HepG2 (cell line): Measurements from ENCODE around the gene SPOP. TPM values are rescaled to one million over a fixed set of nuclear protein-coding genes. Genes with fewer than 3 reads are reported as not detected.

Source experiments
- ARID2 ChIP-seq: sonication (generic); formaldehyde crosslinking; IDR thresholded peaks from 2 replicates; pipeline ENCODE4 v1.8.1; 2022; ENCODE audit warnings: mild to moderate bottlenecking, missing genetic modification reagents, borderline replicate concordance
- ATF7-NPFF ChIP-seq: sonication (generic); formaldehyde crosslinking; IDR thresholded peaks from 2 replicates; pipeline ENCODE4 v1.8.1; 2023; ENCODE audit warnings: mild to moderate bottlenecking, low read depth, missing genetic modification reagents, moderate library complexity
- CAMTA2 ChIP-seq: sonication (generic); formaldehyde crosslinking; IDR thresholded peaks from 2 replicates; pipeline ENCODE4 v1.4.0; 2020; ENCODE audit warnings: mild to moderate bottlenecking, missing genetic modification reagents, borderline replicate concordance
- IRX3 ChIP-seq: sonication (generic); formaldehyde crosslinking; IDR thresholded peaks from 2 replicates; pipeline ENCODE4 v1.8.1; 2023; ENCODE audit warnings: mild to moderate bottlenecking, low read depth, missing genetic modification reagents, borderline replicate concordance
- POLR2G ChIP-seq: fragments of 200-400 bp; formaldehyde crosslinking; IDR thresholded peaks from 2 replicates; pipeline ENCODE4 v1.6.1; 2018; ENCODE audit warnings: mild to moderate bottlenecking, low read depth, low read length, moderate library complexity
- PPARG ChIP-seq: conservative IDR thresholded peaks from 2 replicates; pipeline ENCODE4 v1.6.1; 2016; ENCODE audit warnings: missing biosample characterization, missing genetic modification reagents
- REPIN1 ChIP-seq: sonication (generic); formaldehyde crosslinking; IDR thresholded peaks from 2 replicates; pipeline ENCODE4 v1.8.0; 2022; ENCODE audit warnings: missing genetic modification reagents, low read depth, mild to moderate bottlenecking, borderline replicate concordance
- RFXAP ChIP-seq: sonication (generic); formaldehyde crosslinking; IDR thresholded peaks from 2 replicates; pipeline ENCODE4 v1.4.0; 2020; ENCODE audit warnings: missing genetic modification reagents, borderline replicate concordance
- ZFP82 ChIP-seq: sonication (generic); formaldehyde crosslinking; IDR thresholded peaks from 2 replicates; pipeline ENCODE4 v1.5.1; 2020; ENCODE audit warnings: mild to moderate bottlenecking, missing genetic modification reagents, borderline replicate concordance
- ZNF205 ChIP-seq: IDR thresholded peaks from 2 replicates; pipeline ENCODE4 v1.6.1; 2018; ENCODE audit warnings: missing biosample characterization, missing genetic modification reagents
- ZNF225 ChIP-seq: sonication (generic); formaldehyde crosslinking; IDR thresholded peaks from 2 replicates; pipeline ENCODE4 v1.4.0; 2020; ENCODE audit warnings: mild to moderate bottlenecking, missing genetic modification reagents
- ZNF292 ChIP-seq: sonication (generic); formaldehyde crosslinking; IDR thresholded peaks from 2 replicates; pipeline ENCODE4 v1.8.1; 2022; ENCODE audit warnings: mild to moderate bottlenecking, low read depth, missing genetic modification reagents, borderline replicate concordance
- ZNF44 ChIP-seq: sonication (generic); formaldehyde crosslinking; IDR thresholded peaks from 2 replicates; pipeline ENCODE4 v1.5.1; 2020; ENCODE audit warnings: mild to moderate bottlenecking, missing genetic modification reagents
- ZNF569 ChIP-seq: sonication (generic); formaldehyde crosslinking; IDR thresholded peaks from 2 replicates; pipeline ENCODE4 v1.5.0; 2020; ENCODE audit warnings: mild to moderate bottlenecking, missing genetic modification reagents, moderate library complexity, borderline replicate concordance
- ZNF724P ChIP-seq: sonication (generic); formaldehyde crosslinking; IDR thresholded peaks from 2 replicates; pipeline ENCODE4 v1.8.0; 2022; ENCODE audit warnings: missing genetic modification reagents, borderline replicate concordance
- ZNF788 ChIP-seq: sonication (generic); formaldehyde crosslinking; IDR thresholded peaks from 2 replicates; pipeline ENCODE4 v1.5.0; 2020; ENCODE audit warnings: mild to moderate bottlenecking, missing genetic modification reagents, borderline replicate concordance
- polyA plus RNA-seq, 8 experiments: library from polyadenylated mRNA; depleted of rRNA in 3 of 8; stranded (reverse) in 7 of 8; unstranded in 1 of 8; fragments of >200 nt; fragmentation: Illumina TruSeq in 4 of 8; extraction: Trizol in 4 of 8; gene quantifications; 2 replicates each; pipeline versions ENCODE4 v1.2.1 to v1.2.3, GENCODE V29; 2011 to 2016; ENCODE audit warnings: low read depth in 4 of 8, missing spikeins in 1 of 8, mixed read lengths in 1 of 8; ENCODE audit not compliant: insufficient read depth in 1 of 8
- total RNA-seq, 5 experiments: library from RNA; depleted of rRNA; stranded (reverse); fragments of >200 nt; fragmentation: Illumina TruSeq; extraction: Trizol; gene quantifications; 2 replicates each; pipeline ENCODE4 v1.2.3, GENCODE V29; 2016; ENCODE audit warnings: low read depth in 1 of 5
- TF ChIP-seq, protein P1 (sequence below), 2 experiments: fragments of 450-650 bp in 1 of 2; sonication (generic) in 1 of 2; formaldehyde crosslinking in 1 of 2; IDR thresholded peaks; 2 replicates each; pipeline versions ENCODE4 v1.6.1 to v1.8.0; 2016 to 2022; ENCODE audit warnings: antibody characterized with exemption in 1 of 2, mild to moderate bottlenecking in 1 of 2, missing genetic modification reagents in 1 of 2

The SPOP gene
- total and polyA plus RNA-seq, 2 of the 13 experiments (the other 11 are each of a cell fraction or from before 2014, with no cell fraction given): 52.8 to 60.8 TPM

DNA sequence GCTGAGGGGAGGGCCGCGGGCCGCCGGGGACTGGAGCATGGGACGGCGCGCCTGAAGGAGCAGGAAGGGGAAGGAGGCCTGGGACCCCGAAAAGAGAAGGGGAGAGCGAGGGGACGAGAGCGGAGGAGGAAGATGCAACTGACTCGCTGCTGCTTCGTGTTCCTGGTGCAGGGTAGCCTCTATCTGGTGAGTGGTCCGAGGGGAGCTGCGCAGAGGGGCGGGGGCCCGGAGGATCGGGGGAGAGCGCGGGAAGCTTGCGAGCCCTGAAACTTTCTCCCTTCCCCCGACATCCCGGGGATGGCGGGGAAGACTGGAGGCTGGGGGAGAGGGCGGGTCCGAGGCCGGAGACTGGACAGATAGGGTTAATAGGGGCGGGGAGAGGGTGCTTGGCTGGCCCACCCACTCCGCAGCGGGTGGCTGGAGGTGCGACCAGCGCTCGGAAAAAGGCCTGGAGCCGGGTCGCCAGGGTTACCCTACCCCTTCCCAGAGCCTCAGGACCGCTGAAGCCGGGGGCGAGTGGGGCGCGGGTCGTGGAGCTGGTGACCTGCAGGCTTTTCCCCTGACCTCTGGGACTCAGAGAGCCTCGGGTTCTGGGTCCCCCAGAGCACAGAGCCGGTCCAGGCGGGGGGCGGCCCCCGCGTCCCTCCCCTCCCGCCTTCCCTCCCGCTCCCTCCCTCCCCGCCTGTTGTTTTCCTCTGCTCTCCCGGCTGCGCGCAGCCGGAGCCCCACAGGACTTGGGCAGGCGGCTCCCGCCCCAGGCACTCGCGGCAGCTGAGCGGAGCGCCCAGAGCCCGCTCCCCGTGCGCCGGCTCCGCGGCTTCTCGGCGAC, 101.6 kb downstream of the SPOP start (continued):
- TF ChIP-seq ZFP82 (CRISPR knock-in tag): peak; percentile 37; the same call in 1 of the 2 replicates
- TF ChIP-seq ZNF44 (CRISPR knock-in tag): no peak
- no peak for TF ChIP-seq CAMTA2 (CRISPR knock-in tag)
- TF ChIP-seq ZNF724P (CRISPR knock-in tag): 0 out of 2 replicates have a peak, but pooled peaks have one; percentile 28
- TF ChIP-seq RFXAP: no peak
- TF ChIP-seq REPIN1 (CRISPR knock-in tag): no peak
- TF ChIP-seq ARID2 (CRISPR knock-in tag): 0 out of 2 replicates have a peak, but pooled peaks have one; percentile 51
- TF ChIP-seq PPARG (CRISPR knock-in tag): no peak
- TF ChIP-seq POLR2G: no peak
- peak; percentile 18; the same call in 1 of the 2 replicates for TF ChIP-seq ZNF788 (CRISPR knock-in tag)
- no peak; the same call in 1 of the 2 replicates for TF ChIP-seq ZNF292
- TF ChIP-seq ZNF205 (CRISPR knock-in tag): 0 out of 2 replicates have a peak, but pooled peaks have one; percentile 30
- TF ChIP-seq, protein P1, sequence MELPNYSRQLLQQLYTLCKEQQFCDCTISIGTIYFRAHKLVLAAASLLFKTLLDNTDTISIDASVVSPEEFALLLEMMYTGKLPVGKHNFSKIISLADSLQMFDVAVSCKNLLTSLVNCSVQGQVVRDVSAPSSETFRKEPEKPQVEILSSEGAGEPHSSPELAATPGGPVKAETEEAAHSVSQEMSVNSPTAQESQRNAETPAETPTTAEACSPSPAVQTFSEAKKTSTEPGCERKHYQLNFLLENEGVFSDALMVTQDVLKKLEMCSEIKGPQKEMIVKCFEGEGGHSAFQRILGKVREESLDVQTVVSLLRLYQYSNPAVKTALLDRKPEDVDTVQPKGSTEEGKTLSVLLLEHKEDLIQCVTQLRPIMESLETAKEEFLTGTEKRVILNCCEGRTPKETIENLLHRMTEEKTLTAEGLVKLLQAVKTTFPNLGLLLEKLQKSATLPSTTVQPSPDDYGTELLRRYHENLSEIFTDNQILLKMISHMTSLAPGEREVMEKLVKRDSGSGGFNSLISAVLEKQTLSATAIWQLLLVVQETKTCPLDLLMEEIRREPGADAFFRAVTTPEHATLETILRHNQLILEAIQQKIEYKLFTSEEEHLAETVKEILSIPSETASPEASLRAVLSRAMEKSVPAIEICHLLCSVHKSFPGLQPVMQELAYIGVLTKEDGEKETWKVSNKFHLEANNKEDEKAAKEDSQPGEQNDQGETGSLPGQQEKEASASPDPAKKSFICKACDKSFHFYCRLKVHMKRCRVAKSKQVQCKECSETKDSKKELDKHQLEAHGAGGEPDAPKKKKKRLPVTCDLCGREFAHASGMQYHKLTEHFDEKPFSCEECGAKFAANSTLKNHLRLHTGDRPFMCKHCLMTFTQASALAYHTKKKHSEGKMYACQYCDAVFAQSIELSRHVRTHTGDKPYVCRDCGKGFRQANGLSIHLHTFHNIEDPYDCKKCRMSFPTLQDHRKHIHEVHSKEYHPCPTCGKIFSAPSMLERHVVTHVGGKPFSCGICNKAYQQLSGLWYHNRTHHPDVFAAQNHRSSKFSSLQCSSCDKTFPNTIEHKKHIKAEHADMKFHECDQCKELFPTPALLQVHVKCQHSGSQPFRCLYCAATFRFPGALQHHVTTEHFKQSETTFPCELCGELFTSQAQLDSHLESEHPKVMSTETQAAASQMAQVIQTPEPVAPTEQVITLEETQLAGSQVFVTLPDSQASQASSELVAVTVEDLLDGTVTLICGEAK (IDR thresholded peaks at IDR 0.05): no peak
- TF ChIP-seq, protein P1 (CRISPR knock-in tag; IDR thresholded peaks at IDR 0.05): no peak
- TF ChIP-seq ZNF569 (CRISPR knock-in tag): no peak
- TF ChIP-seq ZNF225 (CRISPR knock-in tag): 0 out of 2 replicates have a peak, but pooled peaks have one; percentile 42
- 0 out of 2 replicates have a peak, but pooled peaks have one; percentile 30 for TF ChIP-seq IRX3
- TF ChIP-seq ATF7-NPFF (CRISPR knock-in tag): peak; percentile 37; the same call in 1 of the 2 replicates
